CD4-positive, alpha-beta T cell treated with Interferon gamma for 1 hour (primary cell): ENCODE results near the gene CASK.

Experiments
- DNase-seq: peaks from one replicate; pipeline ENCODE4 v3.0.0-alpha.2; 2020

Gene CASK

GRCh38 chrX:41912923-41913322, 10.4 kb downstream of the CASK start:
- no peak for DNase-seq

GRCh38 chrX:41909068-41909467, 14.3 kb downstream of the CASK start:
- no peak for DNase-seq

GRCh38 chrX:41906515-41907187, 16.7 kb downstream of the CASK start:
- DNase-seq: no peak

GRCh38 chrX:41903544-41903943, 19.8 kb downstream of the CASK start:
- no peak for DNase-seq

GRCh38 chrX:41900321-41900720, 23.0 kb downstream of the CASK start:
- DNase-seq: no peak

- DNase-seq: no peak
These were observed 27.5 kb downstream of the CASK start for GRCh38 chrX:41895826-41896225.

GRCh38 chrX:41890026-41890423, 33.3 kb downstream of the CASK start:
- DNase-seq: no peak

GRCh38 chrX:41889317-41890025, 33.9 kb downstream of the CASK start:
- DNase-seq: no peak

GRCh38 chrX:41887691-41888090, 35.7 kb downstream of the CASK start:
- no peak for DNase-seq

- no peak for DNase-seq
These were observed 37.6 kb downstream of the CASK start for GRCh38 chrX:41885724-41886123.

GRCh38 chrX:41881166-41881565, 42.2 kb downstream of the CASK start:
- no peak for DNase-seq

- no peak for DNase-seq
These were observed 46.2 kb downstream of the CASK start for GRCh38 chrX:41877167-41877566.

- DNase-seq: no peak
These were observed 48.2 kb downstream of the CASK start for GRCh38 chrX:41875142-41875541.

- no peak for DNase-seq
These were observed 52.6 kb downstream of the CASK start for GRCh38 chrX:41870719-41871151.

- DNase-seq: no peak
These were observed 54.9 kb downstream of the CASK start for GRCh38 chrX:41868392-41868977.

- no peak for DNase-seq
These were observed 59.8 kb downstream of the CASK start for GRCh38 chrX:41863343-41864203.

- DNase-seq: no peak
These were observed 60.7 kb downstream of the CASK start for GRCh38 chrX:41862562-41863184.

GRCh38 chrX:41858161-41858775, 65.1 kb downstream of the CASK start:
- DNase-seq: no peak

GRCh38 chrX:41857670-41858069, 65.7 kb downstream of the CASK start:
- no peak for DNase-seq

GRCh38 chrX:41846714-41847113, 76.6 kb downstream of the CASK start:
- no peak for DNase-seq

- no peak for DNase-seq
These were observed 85.9 kb downstream of the CASK start for GRCh38 chrX:41837270-41837944.

- no peak for DNase-seq
These were observed 94.5 kb downstream of the CASK start for GRCh38 chrX:41828826-41829225.
